GM12872 (cell line): ENCODE data around the gene ZFYVE26.

Source experiments
- TF ChIP-seq, protein P1 (sequence below): IDR thresholded peaks from 3 replicates; pipeline ENCODE4 v1.5.1; 2011; ENCODE audit warnings: low read depth, mild to moderate bottlenecking, low read length, moderate library complexity; ENCODE audit not compliant: insufficient read depth

The ZFYVE26 gene

DNA sequence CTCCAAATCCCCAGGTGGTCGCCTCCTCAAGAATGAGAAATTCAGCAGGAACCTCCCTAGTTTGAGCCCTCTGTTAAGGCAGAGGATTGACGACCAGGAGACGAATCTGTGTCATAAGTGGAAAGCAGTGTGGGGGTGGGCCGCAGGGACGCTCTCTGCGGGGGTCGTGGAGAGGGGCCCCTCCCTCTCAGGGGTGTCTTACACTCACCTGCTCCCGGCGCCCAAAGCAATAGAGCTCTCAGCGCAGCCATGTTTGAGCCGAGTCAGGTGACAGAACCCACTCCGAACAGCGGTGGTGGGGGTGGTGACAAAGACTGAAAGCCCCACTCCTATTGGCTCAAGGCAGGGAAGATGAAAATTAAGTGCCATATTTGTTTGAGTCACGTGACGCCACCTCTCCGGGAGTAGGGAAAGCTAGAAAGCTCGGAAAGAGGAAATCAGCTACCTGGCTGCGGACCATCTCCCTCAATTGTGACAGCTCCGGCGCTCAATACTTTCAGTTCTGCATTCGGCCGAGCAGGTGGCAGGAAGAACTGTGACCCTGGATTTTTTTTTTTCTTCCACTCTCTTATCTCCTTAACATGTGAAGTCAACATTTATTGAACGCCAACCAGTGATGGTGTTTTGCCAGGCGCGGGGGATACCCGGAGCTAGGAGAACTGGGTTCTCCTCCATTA is at the start of gene ZFYVE26:
Gene ZFYVE26, minus strand, starts transcription at position 265 of the 677 bp plus-strand sequence. CDS start 627 bp downstream, outside the sequence.
- TF ChIP-seq, protein P1, sequence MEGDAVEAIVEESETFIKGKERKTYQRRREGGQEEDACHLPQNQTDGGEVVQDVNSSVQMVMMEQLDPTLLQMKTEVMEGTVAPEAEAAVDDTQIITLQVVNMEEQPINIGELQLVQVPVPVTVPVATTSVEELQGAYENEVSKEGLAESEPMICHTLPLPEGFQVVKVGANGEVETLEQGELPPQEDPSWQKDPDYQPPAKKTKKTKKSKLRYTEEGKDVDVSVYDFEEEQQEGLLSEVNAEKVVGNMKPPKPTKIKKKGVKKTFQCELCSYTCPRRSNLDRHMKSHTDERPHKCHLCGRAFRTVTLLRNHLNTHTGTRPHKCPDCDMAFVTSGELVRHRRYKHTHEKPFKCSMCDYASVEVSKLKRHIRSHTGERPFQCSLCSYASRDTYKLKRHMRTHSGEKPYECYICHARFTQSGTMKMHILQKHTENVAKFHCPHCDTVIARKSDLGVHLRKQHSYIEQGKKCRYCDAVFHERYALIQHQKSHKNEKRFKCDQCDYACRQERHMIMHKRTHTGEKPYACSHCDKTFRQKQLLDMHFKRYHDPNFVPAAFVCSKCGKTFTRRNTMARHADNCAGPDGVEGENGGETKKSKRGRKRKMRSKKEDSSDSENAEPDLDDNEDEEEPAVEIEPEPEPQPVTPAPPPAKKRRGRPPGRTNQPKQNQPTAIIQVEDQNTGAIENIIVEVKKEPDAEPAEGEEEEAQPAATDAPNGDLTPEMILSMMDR: no peak

DNA sequence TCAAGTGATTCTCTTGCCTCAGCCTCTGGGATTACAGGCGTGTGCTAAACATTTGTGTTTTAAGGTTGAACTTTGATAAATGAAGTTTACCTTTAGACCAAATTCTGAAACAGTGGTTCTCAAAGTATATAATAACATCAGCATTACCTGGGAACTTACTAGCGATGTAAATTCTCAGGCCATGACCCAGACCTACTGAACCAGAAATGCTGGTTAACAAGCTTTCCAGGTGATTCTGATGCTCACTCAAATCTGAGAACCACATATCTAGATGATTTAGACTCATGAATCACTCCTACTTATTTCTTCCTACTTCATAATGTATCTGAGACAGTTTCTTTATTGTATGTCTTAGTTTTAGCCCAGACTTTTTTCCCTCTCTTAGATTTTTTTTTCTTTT is 46.8 kb upstream of the ZFYVE26 start:
- TF ChIP-seq, protein P1: no peak

DNA sequence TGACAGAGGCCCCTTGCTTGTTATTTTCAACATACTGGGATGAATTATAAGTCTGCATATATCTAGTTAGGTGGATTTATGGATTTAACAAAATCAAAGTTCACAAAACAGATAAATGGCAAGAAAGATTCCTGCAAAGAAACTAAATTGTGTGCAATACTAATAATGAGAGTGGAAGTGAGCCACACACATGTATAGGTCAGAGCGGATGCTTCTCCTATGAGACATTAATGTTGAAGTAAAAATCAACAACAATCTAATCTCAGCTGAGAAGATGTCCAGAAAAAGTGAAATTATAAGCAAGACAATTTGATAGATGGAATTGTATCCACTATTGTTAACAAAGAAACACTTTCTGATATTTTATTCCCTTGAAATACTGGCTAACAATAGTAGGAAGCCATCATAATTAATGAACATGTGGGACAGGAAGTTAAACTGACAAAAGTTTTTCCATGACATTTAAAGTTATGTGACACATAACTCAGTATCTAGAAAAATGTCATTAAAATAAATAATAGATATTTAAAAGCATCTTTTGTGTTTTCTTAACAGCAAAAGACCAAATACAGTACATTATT is 42.9 kb upstream of the ZFYVE26 start:
- TF ChIP-seq, protein P1: no peak

DNA sequence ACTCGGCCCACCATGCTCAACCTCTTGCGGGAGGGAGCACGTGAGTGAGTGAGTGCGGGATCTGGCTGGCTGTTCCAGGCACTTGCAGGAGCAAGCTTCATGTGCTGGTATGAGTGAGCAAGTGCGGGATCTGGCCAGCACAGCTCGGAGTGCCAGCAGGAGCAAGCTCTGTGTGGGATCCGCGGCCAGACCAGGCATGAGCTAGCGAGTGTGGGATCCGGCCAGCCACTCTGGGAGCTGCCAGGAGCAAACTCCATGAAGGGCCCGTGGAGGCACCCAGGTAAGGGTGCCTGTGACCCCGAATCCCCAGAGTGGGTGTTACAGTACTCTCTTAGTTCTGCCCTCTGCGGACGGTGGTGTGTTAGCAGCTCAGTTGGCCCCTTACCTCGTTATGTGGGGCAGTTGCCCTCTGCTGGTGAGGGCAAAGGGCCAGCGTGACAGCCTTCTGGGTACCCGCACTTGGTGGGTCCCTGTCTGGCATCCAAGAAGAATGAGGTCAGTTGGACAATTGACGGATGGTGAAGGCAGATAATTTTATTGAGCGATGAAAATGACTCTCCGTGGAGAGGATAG is 41.5 kb upstream of the ZFYVE26 start:
- TF ChIP-seq, protein P1: no peak

DNA sequence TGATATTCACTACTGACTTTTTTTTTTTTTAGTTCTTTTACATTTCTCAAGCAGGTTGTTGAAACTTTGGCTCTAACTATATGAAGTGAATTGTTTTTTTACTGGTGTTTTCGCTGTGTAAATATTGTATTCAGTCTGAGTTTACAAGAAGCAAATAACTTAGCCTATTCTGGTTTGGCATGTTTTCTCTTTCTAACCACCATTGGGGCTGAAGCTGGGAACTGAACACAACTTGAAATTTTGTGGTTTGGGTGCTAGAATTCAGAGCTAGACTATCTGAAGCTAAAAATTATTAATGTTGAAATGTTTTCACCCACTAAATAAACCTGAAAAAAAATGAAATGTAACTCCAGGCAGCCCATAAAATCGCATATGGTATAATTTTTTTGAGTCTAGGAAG is 40.4 kb upstream of the ZFYVE26 start:
- TF ChIP-seq, protein P1: no peak

DNA sequence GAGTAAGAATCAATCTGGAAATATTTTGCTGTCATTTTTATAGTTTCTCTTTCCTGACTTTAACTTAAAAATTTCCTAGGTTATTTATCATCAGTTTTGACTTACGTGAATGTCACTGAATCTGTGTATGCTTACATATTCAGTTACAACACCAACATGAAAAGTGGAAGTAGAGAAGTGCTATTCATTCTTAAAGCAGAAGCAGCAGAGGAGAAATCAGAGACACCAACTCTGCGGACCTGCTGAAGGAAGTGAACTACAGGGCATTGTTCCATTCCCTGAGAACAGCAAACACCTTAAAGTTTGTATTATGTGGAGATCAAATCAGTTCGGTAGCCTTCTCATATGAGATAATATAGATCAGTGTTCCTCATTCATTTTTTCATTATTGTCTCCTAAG is 37.3 kb upstream of the ZFYVE26 start:
- TF ChIP-seq, protein P1: no peak

DNA sequence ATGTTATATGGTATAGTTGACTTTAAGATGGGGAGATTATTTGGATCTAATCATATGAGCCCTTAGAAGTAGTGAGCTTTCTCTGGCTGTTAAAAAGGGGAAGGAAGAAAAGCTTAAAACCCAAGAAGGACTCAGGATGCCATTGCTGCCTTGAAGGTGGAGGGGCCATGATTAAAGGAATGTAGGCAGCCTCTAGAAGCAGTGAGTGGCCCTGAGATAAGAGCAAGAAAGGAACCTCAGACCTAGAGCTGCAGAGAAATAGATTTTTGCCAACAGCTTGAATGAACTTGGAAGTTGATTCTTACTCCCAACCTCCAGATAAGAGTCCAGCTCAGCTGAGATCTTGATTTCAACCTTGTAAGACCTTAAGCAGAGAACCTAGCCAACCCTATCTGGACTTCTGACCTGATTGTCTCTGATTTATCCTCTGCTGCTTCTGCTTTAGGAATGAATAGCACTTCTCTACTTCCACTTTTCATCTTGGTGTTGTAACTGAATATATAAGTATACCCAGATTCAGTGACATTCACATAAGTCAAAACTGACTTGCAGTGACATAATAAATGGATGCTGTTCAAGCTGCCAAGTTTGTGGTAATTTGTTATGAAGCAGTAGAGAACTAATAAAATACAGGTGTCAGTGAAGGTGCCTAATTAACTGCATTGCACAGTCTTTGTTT is 36.7 kb upstream of the ZFYVE26 start:
- TF ChIP-seq, protein P1: no peak
